ENCODE measurements around the gene SH2D1B. TPM values are rescaled to one million over a fixed set of nuclear protein-coding genes. Genes with fewer than 3 reads are reported as not detected.

The SH2D1B gene
- total and polyA plus RNA-seq, 9 of the 15 experiments (the other 6 are each of a cell fraction or from before 2014, with no cell fraction given), result 5.6 to 19.6 (median 9.7) TPM

GRCh38 chr1:162416215-162416614, 4.3 kb upstream of the SH2D1B start:
- no peak for FAIRE-seq
- ChIA-PET CTCF (ENCODE audit: low intra/inter-chr PET ratio) (no interaction called here), POLR2A (no interaction called here)
- no peaks in the 10 kb centered on the region for H3K27me3 ChIP-seq (ENCODE audit: control insufficient read depth in 2 of 2, insufficient read depth in 2 of 2, low read length in 2 of 2)
- intact Hi-C loops (cut with micrococcal nuclease) (no loop called here), in situ Hi-C loops (cut with MboI) (no loop called here)
- H3K4me1 ChIP-seq (replicated peaks in 1 of 2; ENCODE audit: control insufficient read depth in 2 of 2, insufficient read depth in 2 of 2, low read length in 2 of 2), result peaks cover 18 to 58% of the 10 kb centered on the region in 2 experiments
- no TSS peak for BruUV-seq (replicated peaks)
- no peaks in the 10 kb centered on the region for H3K9me1 ChIP-seq (ENCODE audit: control insufficient read depth, insufficient read depth, low read length)
- no peak for DNase-seq (ENCODE audit: extremely low read depth in 1 of 4, low spot score in 3 of 4)
- H4K20me1 ChIP-seq (replicated peaks; ENCODE audit: control insufficient read depth, insufficient read depth, low read length), result no peaks in the 10 kb centered on the region
- no peak overlapping the region; the same call in 1 of the 2 replicates for H2AFZ ChIP-seq (ENCODE audit: low read depth, low read length)
- H3K36me3 ChIP-seq (ENCODE audit: control insufficient read depth, insufficient read depth, low read length), result no peaks in the 10 kb centered on the region
- H3K4me3 ChIP-seq, result no peak overlapping the region
- ATAC-seq, result no peak
- no peak overlapping the region for H3K27ac ChIP-seq (ENCODE audit: extremely low read depth, low read depth, low read length)
- no peak overlapping the region for H3K4me2 ChIP-seq (ENCODE audit: insufficient read depth, low read length)
- H3K9me3 ChIP-seq (replicated peaks; ENCODE audit: control insufficient read depth, insufficient read depth, low read depth, low read length), result no peaks in the 10 kb centered on the region
- no peak overlapping the region for H3K9ac ChIP-seq (ENCODE audit: insufficient read depth in 1 of 2, low read depth in 2 of 2, low read length in 2 of 2)
- no peaks in the 10 kb centered on the region for H3K79me2 ChIP-seq (ENCODE audit: control insufficient read depth, insufficient read depth, low read length)
- TF ChIP-seq TFAP4 (CRISPR knock-in tag; IDR thresholded peaks at IDR 0.05; ENCODE audit: borderline replicate concordance), result no peak
- no peak for TF ChIP-seq TEAD2 (tag; IDR thresholded peaks at IDR 0.05)
- no peak for TF ChIP-seq ARID2 (IDR thresholded peaks at IDR 0.05)
- TF ChIP-seq GATAD2A (IDR thresholded peaks at IDR 0.05), result 0 out of 2 replicates have a peak, but pooled peaks have one; percentile 23
- TF ChIP-seq ETS2 (tag; IDR thresholded peaks at IDR 0.05; ENCODE audit: borderline replicate concordance, poor library complexity, severe bottlenecking), result no peak
- no peak for TF ChIP-seq GABPB2 (CRISPR knock-in tag; conservative IDR thresholded peaks at IDR 0.05)
- TF ChIP-seq ZNF512 (tag; IDR thresholded peaks at IDR 0.05), result peak; percentile 98
- no peak for TF ChIP-seq FIP1L1 (IDR thresholded peaks at IDR 0.05; ENCODE audit: low read depth, low read length, poor library complexity, severe bottlenecking)
- 0 out of 2 replicates have a peak, but pooled peaks have one; percentile 31 for TF ChIP-seq MTA1 (IDR thresholded peaks at IDR 0.05; ENCODE audit: borderline replicate concordance)
- no peak for TF ChIP-seq KAT7 (CRISPR knock-in tag; IDR thresholded peaks at IDR 0.05; ENCODE audit: borderline replicate concordance)
- TF ChIP-seq ZNF644 (tag; IDR thresholded peaks at IDR 0.05; ENCODE audit: low read depth), result no peak
- TF ChIP-seq ZNF518B (CRISPR knock-in tag; IDR thresholded peaks at IDR 0.05), result no peak
- no peak for TF ChIP-seq ZNF695 (CRISPR knock-in tag; IDR thresholded peaks at IDR 0.05)
- TF ChIP-seq SMARCA5 (IDR thresholded peaks at IDR 0.05), result no peak
- TF ChIP-seq RBM39 (optimal IDR thresholded peaks at IDR 0.05; ENCODE audit: low read depth, low read length), result peak; percentile 60
- no peak for TF ChIP-seq KAT2B (IDR thresholded peaks at IDR 0.05; ENCODE audit: low read depth, low read length)
- TF ChIP-seq KLF6 (CRISPR knock-in tag; IDR thresholded peaks at IDR 0.05; ENCODE audit: borderline replicate concordance), result no peak
